Prostate gland (tissue), 2 donors: ENCODE measurements around the gene TANC1. TPM values are rescaled to one million over a fixed set of nuclear protein-coding genes. Genes with fewer than 3 reads are reported as not detected.

ENCODE experiments used
- DNase-seq: peaks from one replicate; pipeline ENCODE4 v3.0.0-alpha.2; 2019; ENCODE audit warnings: low spot score
- H3K27ac ChIP-seq, 2 donors: fragments of 200-600 bp; sonication (generic); 2 replicates each; pipeline ENCODE4 v1.5.1; 2017 to 2019
- H3K27me3 ChIP-seq: fragments of 200-600 bp; sonication (generic); replicated peaks from 2 replicates; pipeline ENCODE4 v1.5.1; 2019; ENCODE audit not compliant: insufficient read depth
- H3K36me3 ChIP-seq, 2 donors: fragments of 200-600 bp; sonication (generic); 1 replicate in 1 of 2; 2 replicates in 1 of 2; pipeline versions ENCODE4 v1.5.1 to v1.8.1; 2017 to 2019
- H3K4me1 ChIP-seq: fragments of 200-600 bp; sonication (generic); replicated peaks from 2 replicates; pipeline ENCODE4 v1.5.1; 2019
- H3K4me3 ChIP-seq, 2 donors: fragments of 200-600 bp; sonication (generic); 2 replicates each; pipeline ENCODE4 v1.5.1; 2017 to 2019
- H3K9me3 ChIP-seq: fragments of 200-600 bp; sonication (generic); 2 replicates; pipeline ENCODE4 v1.5.1; 2017
- CTCF ChIP-seq, 4 experiments: fragments of 200-600 bp in 2 of 4; fragments of 450-650 bp in 2 of 4; sonication (generic) in 2 of 4; IDR thresholded peaks; 1 replicate in 3 of 4; 2 replicates in 1 of 4; pipeline ENCODE4 v1.5.1; 2016 to 2019; ENCODE audit warnings: antibody characterized with exemption in 4 of 4, mild to moderate bottlenecking in 2 of 4, moderate library complexity in 2 of 4
- POLR2A ChIP-seq: fragments of 450-650 bp; IDR thresholded peaks from one replicate; pipeline ENCODE4 v1.6.1; 2016; ENCODE audit warnings: antibody characterized with exemption, mild to moderate bottlenecking
- POLR2AphosphoS5 ChIP-seq: sonication (generic); formaldehyde crosslinking; IDR thresholded peaks from one replicate; pipeline ENCODE4 v1.6.1; 2017; ENCODE audit warnings: antibody characterized with exemption
- WGBS: methylation state at CpG from one replicate; pipeline ENCODE4 v1.1.5; 2018; 5-methylcytosine and 5-hydroxymethylcytosine counted together
- intact Hi-C: fragments of 100-400 bp; cut with DNase I; formaldehyde crosslinking; loops from one replicate; pipeline ENCODE4 v1.14.2; 2022
- total RNA-seq, 2 donors: library from RNA; depleted of rRNA; stranded (reverse); fragments of >200 nt; gene quantifications; one replicate each; pipeline ENCODE4 v1.1.0, GENCODE V29; 2016

The TANC1 gene
- total RNA-seq, 2 donors from 2014 or later, result 33.5 to 39.7 TPM

GRCh38 chr2:159051133-159051532 is 82.7 kb downstream of the TANC1 start:
- no peak for DNase-seq
- H3K27me3 ChIP-seq, result no peaks in the 10 kb centered on the region
- 95% methylated on average over 3 of the region's 3 CpGs for WGBS
- peaks cover 2% of the 10 kb centered on the region for H3K4me1 ChIP-seq
- no peaks in the 10 kb centered on the region for H3K9me3 ChIP-seq
- no peak for TF ChIP-seq POLR2AphosphoS5
- TF ChIP-seq CTCF (IDR thresholded peaks at IDR 0.05), result no peak
- TF ChIP-seq POLR2A, result no peak
- no peak overlapping the region for H3K27ac ChIP-seq
- H3K36me3 ChIP-seq, result no peaks in the 10 kb centered on the region
- H3K4me3 ChIP-seq, result no peak overlapping the region
- intact Hi-C loops, result no loop called here

- TF ChIP-seq POLR2AphosphoS5 (no peak), POLR2A (no peak), CTCF (IDR thresholded peaks at IDR 0.05) (no peak)
- 33% methylated on average over 5 of the region's 5 CpGs for WGBS
- DNase-seq, result no peak
- intact Hi-C loops, result loop anchor here (2.0 kb wide), 1 partner anchor 43 kb away; no protein-coding TSS in a partner anchor
- no peak overlapping the region for H3K27ac ChIP-seq
- H3K4me3 ChIP-seq, result no peak overlapping the region
- H3K27me3 ChIP-seq, result no peaks in the 10 kb centered on the region
- no peaks in the 10 kb centered on the region for H3K9me3 ChIP-seq
- H3K36me3 ChIP-seq, result no peaks in the 10 kb centered on the region
- H3K4me1 ChIP-seq, result no peaks in the 10 kb centered on the region
These were observed 83.2 kb downstream of the TANC1 start for GRCh38 chr2:159051661-159052060.

- Histone ChIP-seq H3K9me3 (no peaks in the 10 kb centered on the region), H3K27ac (no peak overlapping the region), H3K4me1 (no peaks in the 10 kb centered on the region), H3K36me3 (no peaks in the 10 kb centered on the region), H3K27me3 (no peaks in the 10 kb centered on the region), H3K4me3 (no peak overlapping the region)
- 34% methylated on average over 5 of the region's 5 CpGs for WGBS
- intact Hi-C loops, result loop anchor here (2.0 kb wide), 1 partner anchor 43 kb away; no protein-coding TSS in a partner anchor
- DNase-seq, result no peak
- TF ChIP-seq CTCF (IDR thresholded peaks at IDR 0.05), result no peak
- TF ChIP-seq POLR2A, result no peak
- TF ChIP-seq POLR2AphosphoS5, result no peak
These were observed 83.7 kb downstream of the TANC1 start for GRCh38 chr2:159052157-159052601.

DNA sequence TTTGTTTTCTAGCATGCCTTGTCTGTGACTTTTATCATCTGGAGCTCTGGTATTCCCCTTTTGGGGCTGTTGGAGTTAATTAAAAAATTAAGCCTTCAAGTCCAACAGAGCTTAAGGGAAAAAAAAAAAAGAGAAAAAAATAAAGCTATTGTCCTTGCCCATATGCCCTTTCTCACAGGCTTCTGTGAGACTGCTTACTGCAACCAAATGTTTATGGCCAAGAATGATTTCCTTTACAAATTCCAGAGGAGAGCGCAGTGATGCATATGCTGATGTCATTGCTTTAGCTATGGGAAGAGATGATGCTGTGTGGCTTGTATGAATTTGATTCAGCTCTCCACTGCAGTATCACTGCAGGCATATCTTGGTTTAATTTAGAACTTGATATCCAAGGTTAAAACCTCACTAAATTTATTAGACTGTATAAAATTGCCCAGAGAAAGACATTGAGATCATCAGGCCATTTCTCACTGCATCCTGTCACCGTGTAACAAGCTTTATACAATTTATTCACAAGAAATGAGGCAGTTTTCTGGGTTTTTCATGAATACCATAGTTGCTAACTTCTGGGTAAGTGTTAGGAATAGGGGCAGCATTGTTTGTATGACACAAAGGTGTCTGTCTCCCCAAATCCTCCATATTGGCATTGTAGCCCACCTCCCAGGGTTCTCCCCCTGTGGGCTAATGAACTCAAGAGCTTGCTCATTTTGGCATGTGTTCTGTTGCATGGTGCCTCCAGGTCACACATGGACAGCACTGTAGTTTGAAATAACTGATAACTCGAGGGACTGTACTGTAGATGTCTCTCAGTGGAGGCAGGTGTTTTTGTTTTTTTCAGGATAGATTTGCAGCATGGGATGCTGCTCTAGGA is 85.0 kb downstream of the TANC1 start:
- Histone ChIP-seq H3K27ac (no peak overlapping the region), H3K36me3 (no peaks in the 10 kb centered on the region), H3K4me1 (no peaks in the 10 kb centered on the region), H3K27me3 (no peaks in the 10 kb centered on the region), H3K4me3 (no peak overlapping the region), H3K9me3 (no peaks in the 10 kb centered on the region)
- no peak for TF ChIP-seq CTCF (IDR thresholded peaks at IDR 0.05)
- no peak for TF ChIP-seq POLR2AphosphoS5
- TF ChIP-seq POLR2A, result no peak
- no peak for DNase-seq
- intact Hi-C loops, result loop anchor here (2.0 kb wide), 1 partner anchor 41 kb away; no protein-coding TSS in a partner anchor
- WGBS, result 80% methylated on average over 3 of the region's 3 CpGs

- H3K9me3 ChIP-seq, result no peaks in the 10 kb centered on the region
- no peak for TF ChIP-seq POLR2A
- TF ChIP-seq CTCF (IDR thresholded peaks at IDR 0.05), result no peak
- TF ChIP-seq POLR2AphosphoS5, result no peak
- DNase-seq, result no peak
- no peaks in the 10 kb centered on the region for H3K4me1 ChIP-seq
- intact Hi-C loops, result no loop called here
- no peak overlapping the region for H3K27ac ChIP-seq
- no peaks in the 10 kb centered on the region for H3K27me3 ChIP-seq
- WGBS, result 88% methylated on average over 3 of the region's 3 CpGs
- no peak overlapping the region for H3K4me3 ChIP-seq
- no peaks in the 10 kb centered on the region for H3K36me3 ChIP-seq
These were observed 85.5 kb downstream of the TANC1 start for GRCh38 chr2:159054032-159054334.
